Nephron progenitor cell (in vitro differentiated cells): ENCODE data around the gene ULK4.

Experiments
- DNase-seq: peaks from one replicate; pipeline ENCODE4 v3.0.0; 2021
- H3K27ac Mint-ChIP-seq: 2 replicates; pipeline ENCODE4 v1.8.0; 2021; ENCODE audit warnings: mild to moderate bottlenecking, moderate library complexity, mixed read lengths
- H3K27me3 Mint-ChIP-seq: 2 replicates; pipeline ENCODE4 v1.8.0; 2021; ENCODE audit warnings: mild to moderate bottlenecking, low read depth, mixed read lengths; ENCODE audit not compliant: poor library complexity
- H3K36me3 Mint-ChIP-seq: 2 replicates; pipeline ENCODE4 v1.8.0; 2021; ENCODE audit warnings: low read depth, mixed read lengths
- H3K4me1 Mint-ChIP-seq: 2 replicates; pipeline ENCODE4 v1.8.0; 2021; ENCODE audit warnings: mixed read lengths
- H3K4me3 Mint-ChIP-seq: 2 replicates; pipeline ENCODE4 v1.8.0; 2021; ENCODE audit warnings: mild to moderate bottlenecking, moderate library complexity, mixed read lengths
- H3K9me3 Mint-ChIP-seq: 2 replicates; pipeline ENCODE4 v1.8.0; 2021; ENCODE audit warnings: mild to moderate bottlenecking, moderate library complexity, mixed read lengths
- CTCF ChIP-seq: fragments of 200-600 bp; sonication (generic); IDR thresholded peaks from 2 replicates; pipeline ENCODE4 v1.5.0; 2021; ENCODE audit warnings: antibody characterized with exemption

Gene ULK4

DNA sequence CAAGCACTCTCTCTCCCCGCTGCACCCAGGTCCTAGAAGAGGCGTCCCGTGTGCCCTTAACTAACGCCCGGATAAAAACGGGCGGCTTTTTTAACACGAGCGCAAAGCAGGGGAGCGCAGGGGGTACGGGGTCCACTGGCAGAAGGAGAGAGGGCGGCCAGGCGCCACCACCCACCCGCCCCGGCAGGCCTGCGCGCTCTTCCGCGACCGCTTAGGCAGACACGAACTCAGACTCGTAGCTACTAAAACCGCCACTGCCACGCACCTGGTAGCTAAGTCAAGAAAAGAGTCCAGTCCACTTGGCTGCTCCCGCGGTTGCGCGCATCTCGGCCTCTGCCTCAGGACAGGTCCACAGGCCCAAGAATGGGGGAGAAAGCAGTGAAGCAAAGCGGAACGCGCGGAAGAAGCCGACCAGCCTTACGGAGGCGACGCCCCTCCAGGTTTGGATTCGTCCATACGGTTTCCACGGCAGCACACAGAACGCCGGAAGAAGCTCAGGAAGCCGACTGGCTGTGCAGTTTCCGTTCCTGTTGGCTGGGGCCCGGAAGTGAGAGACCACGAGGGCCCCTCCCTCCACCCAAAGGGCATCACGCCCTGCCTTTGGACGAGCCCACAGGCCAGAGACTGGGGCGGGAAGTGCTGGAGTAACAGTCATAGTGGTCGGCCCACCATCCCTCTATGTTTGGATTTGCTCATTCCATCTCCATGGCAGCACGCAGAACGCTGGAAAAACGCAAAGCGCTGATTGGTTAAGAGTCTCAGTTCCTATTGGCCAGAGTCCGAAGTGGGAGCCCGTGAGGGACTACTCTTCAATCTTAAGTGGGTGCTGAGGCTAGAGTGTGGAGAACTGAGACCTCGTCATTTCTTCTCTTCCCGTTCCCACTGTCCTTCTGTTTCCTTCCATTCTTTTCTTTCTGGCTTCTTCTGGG, at the start of gene ULK4:
Gene ULK4, minus strand, starts transcription at position 353 of the 929 bp plus-strand sequence. CDS start 7,344 bp downstream, outside the sequence.
- H3K36me3 Mint-ChIP-seq: no peaks in the 10 kb centered on the region

DNA sequence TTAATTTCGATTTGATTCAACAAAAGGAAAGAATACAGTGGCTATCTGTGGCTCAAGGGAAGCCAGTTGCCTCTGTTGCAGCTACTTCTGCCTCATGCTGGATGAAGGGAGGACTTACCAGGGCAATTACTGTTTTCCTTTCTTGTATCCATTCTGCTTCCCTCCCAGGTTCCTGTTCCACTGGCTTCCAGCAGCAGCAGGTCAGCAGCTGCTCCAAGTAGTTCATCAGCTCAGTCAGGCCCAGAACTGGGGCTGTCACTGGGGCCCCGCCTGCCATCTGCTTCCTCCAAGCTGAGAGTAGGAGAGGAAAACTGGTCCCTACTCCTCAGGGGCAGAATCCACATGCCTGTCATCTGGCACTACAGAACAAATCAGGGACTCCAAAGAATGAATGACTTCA, 48.6 kb upstream of the ULK4 start:
- H3K9me3 Mint-ChIP-seq: no peaks in the 10 kb centered on the region
- no peak overlapping the region for H3K4me3 Mint-ChIP-seq
- H3K4me1 Mint-ChIP-seq: peaks cover 27% of the 10 kb centered on the region
- H3K27me3 Mint-ChIP-seq: peaks cover 7% of the 10 kb centered on the region
- no peak overlapping the region for H3K27ac Mint-ChIP-seq
- TF ChIP-seq CTCF: no peak
- H3K36me3 Mint-ChIP-seq: no peaks in the 10 kb centered on the region
- peak; percentile 15 for DNase-seq

More for the DNA sequence above, at the start of gene ULK4:
- Mint-ChIP-seq H3K4me3 (peak within 1 kb of the TSS; percentile 99), H3K9me3 (no peaks in the 10 kb centered on the region), H3K27ac (peak within 1 kb of the TSS; percentile 99), H3K27me3 (peaks cover 15% of the 10 kb centered on the region), H3K4me1 (peaks cover 18% of the 10 kb centered on the region)
- DNase-seq: peak; percentile 91
- no peak for TF ChIP-seq CTCF

- H3K27me3 Mint-ChIP-seq: peaks cover 7% of the 10 kb centered on the region
- H3K9me3 Mint-ChIP-seq: no peaks in the 10 kb centered on the region
- TF ChIP-seq CTCF: no peak
- DNase-seq: no peak
- peaks cover 16% of the 10 kb centered on the region for H3K4me1 Mint-ChIP-seq
- no peaks in the 10 kb centered on the region for H3K36me3 Mint-ChIP-seq
- H3K27ac Mint-ChIP-seq: no peak overlapping the region
- H3K4me3 Mint-ChIP-seq: no peak overlapping the region
Measured at GRCh38 chr3:42009456-42009855, 47.6 kb upstream of the ULK4 start.

- Mint-ChIP-seq H3K9me3 (peaks cover 6% of the 10 kb centered on the region), H3K27me3 (peaks cover 5% of the 10 kb centered on the region), H3K4me3 (no peak overlapping the region), H3K27ac (no peak overlapping the region), H3K36me3 (no peaks in the 10 kb centered on the region), H3K4me1 (peaks cover 9% of the 10 kb centered on the region)
- TF ChIP-seq CTCF: no peak
- no peak for DNase-seq
Measured at GRCh38 chr3:42007785-42008184, 45.9 kb upstream of the ULK4 start.

DNA sequence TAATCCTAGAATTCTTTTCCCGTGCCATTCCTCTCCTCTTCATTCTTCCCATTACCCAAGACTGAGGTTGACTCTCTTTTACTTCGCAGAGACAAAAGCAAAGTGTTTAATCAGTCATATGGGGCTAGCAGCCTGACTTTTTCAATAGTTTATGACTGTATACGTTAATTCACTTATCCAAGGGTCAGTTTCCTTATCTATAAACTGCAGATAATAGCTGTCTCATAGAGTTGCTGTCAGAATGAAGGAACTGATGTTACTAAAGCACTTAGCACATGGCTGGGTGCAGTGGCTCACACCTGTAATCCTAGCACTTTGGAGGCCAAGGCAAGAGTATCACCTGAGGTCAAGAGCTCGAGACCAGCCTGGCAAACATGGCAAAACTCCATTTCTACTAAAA, 43.5 kb upstream of the ULK4 start:
- no peak for TF ChIP-seq CTCF

GRCh38 chr3:42002790-42003189, 40.9 kb upstream of the ULK4 start:
- peaks cover 3% of the 10 kb centered on the region for H3K36me3 Mint-ChIP-seq
- TF ChIP-seq CTCF: no peak
- H3K27me3 Mint-ChIP-seq: no peaks in the 10 kb centered on the region
- DNase-seq: no peak
- H3K4me3 Mint-ChIP-seq: no peak overlapping the region
- no peaks in the 10 kb centered on the region for H3K4me1 Mint-ChIP-seq
- H3K27ac Mint-ChIP-seq: no peak overlapping the region
- peaks cover 17% of the 10 kb centered on the region for H3K9me3 Mint-ChIP-seq

More for the DNA sequence above, 43.5 kb upstream of the ULK4 start:
- peak overlapping the region; percentile 20 for H3K27ac Mint-ChIP-seq
- no peaks in the 10 kb centered on the region for H3K27me3 Mint-ChIP-seq
- DNase-seq: no peak
- H3K4me3 Mint-ChIP-seq: no peak overlapping the region
- peaks cover 2% of the 10 kb centered on the region for H3K4me1 Mint-ChIP-seq
- H3K36me3 Mint-ChIP-seq: peaks cover 3% of the 10 kb centered on the region
- peaks cover 17% of the 10 kb centered on the region for H3K9me3 Mint-ChIP-seq
